NK-92 treated with Interleukin-12 subunit alpha and Interleukin-12 subunit beta, amount 100 ng/mL, for 24 hours (cell line): ENCODE measurements around the gene VOPP1.

Source experiments
- DNase-seq: peaks from one replicate; lab custom pipeline; 2025; lab: John Stamatoyannopoulos, UW

Gene VOPP1

GRCh38 chr7:55554038-55554437 is 18.3 kb downstream of the VOPP1 start:
- DNase-seq: no peak

GRCh38 chr7:55553024-55553345 is 19.3 kb downstream of the VOPP1 start:
- no peak for DNase-seq

- DNase-seq: no peak
Measured at GRCh38 chr7:55552320-55553023, 19.8 kb downstream of the VOPP1 start.

GRCh38 chr7:55550841-55551537 is 21.3 kb downstream of the VOPP1 start:
- no peak for DNase-seq

- DNase-seq: no peak
Measured at GRCh38 chr7:55550010-55550663, 22.2 kb downstream of the VOPP1 start.

- no peak for DNase-seq
Measured at GRCh38 chr7:55549457-55549856, 22.8 kb downstream of the VOPP1 start.

- DNase-seq: no peak
Measured at GRCh38 chr7:55548295-55548731, 24.0 kb downstream of the VOPP1 start.

GRCh38 chr7:55546814-55547213 is 25.5 kb downstream of the VOPP1 start:
- peak; percentile 9 for DNase-seq

GRCh38 chr7:55545496-55545895 is 26.8 kb downstream of the VOPP1 start:
- no peak for DNase-seq

- DNase-seq: no peak
Measured at GRCh38 chr7:55540226-55540858, 32.0 kb downstream of the VOPP1 start.

- no peak for DNase-seq
Measured at GRCh38 chr7:55539380-55539779, 32.9 kb downstream of the VOPP1 start.

- DNase-seq: no peak
Measured at GRCh38 chr7:55538538-55538937, 33.8 kb downstream of the VOPP1 start.

- no peak for DNase-seq
Measured at GRCh38 chr7:55537458-55537990, 34.8 kb downstream of the VOPP1 start.

- DNase-seq: no peak
Measured at GRCh38 chr7:55536619-55537457, 35.5 kb downstream of the VOPP1 start.

GRCh38 chr7:55535617-55536016 is 36.7 kb downstream of the VOPP1 start:
- DNase-seq: no peak

GRCh38 chr7:55534916-55535590 is 37.2 kb downstream of the VOPP1 start:
- peak; percentile 30 for DNase-seq

GRCh38 chr7:55534262-55534915 is 37.9 kb downstream of the VOPP1 start:
- peak; percentile 86 for DNase-seq

- no peak for DNase-seq
Measured at GRCh38 chr7:55533729-55534080, 38.6 kb downstream of the VOPP1 start.

GRCh38 chr7:55533050-55533728 is 39.1 kb downstream of the VOPP1 start:
- DNase-seq: peak; percentile 66
